GM23248 (cell line): ENCODE measurements around the gene BLOC1S1. TPM values are rescaled to one million over a fixed set of nuclear protein-coding genes. Genes with fewer than 3 reads are reported as not detected.

ENCODE experiments used
- DNase-seq: peaks from one replicate; pipeline ENCODE4 v3.0.0-alpha.2; 2015
- H2AFZ ChIP-seq: fragments of 200-600 bp; sonication (generic); 2 replicates; pipeline ENCODE4 v1.6.1; 2016; ENCODE audit warnings: antibody characterized with exemption
- H3F3A ChIP-seq: fragments of 200-600 bp; sonication (generic); 2 replicates; pipeline ENCODE4 v1.6.1; 2016; ENCODE audit warnings: mild to moderate bottlenecking, antibody characterized with exemption, mixed run types; ENCODE audit not compliant: insufficient read depth
- H3K27ac ChIP-seq: fragments of 200-600 bp; sonication (generic); 2 replicates; pipeline ENCODE4 v1.5.1; 2016; ENCODE audit warnings: mild to moderate bottlenecking
- H3K27me3 ChIP-seq: fragments of 200-600 bp; sonication (generic); replicated peaks from 2 replicates; pipeline ENCODE4 v1.6.1; 2016; ENCODE audit warnings: mild to moderate bottlenecking; ENCODE audit not compliant: insufficient read depth
- H3K36me3 ChIP-seq: fragments of 200-600 bp; sonication (generic); 2 replicates; pipeline ENCODE4 v1.6.1; 2016; ENCODE audit warnings: low read depth, mild to moderate bottlenecking
- H3K4me1 ChIP-seq: fragments of 200-600 bp; sonication (generic); 2 replicates; pipeline ENCODE4 v1.6.1; 2016; ENCODE audit warnings: mild to moderate bottlenecking; ENCODE audit not compliant: insufficient read depth
- H3K4me2 ChIP-seq: fragments of 200-600 bp; sonication (generic); one replicate; pipeline ENCODE4 v1.6.1; 2016; ENCODE audit warnings: mild to moderate bottlenecking; ENCODE audit not compliant: unreplicated experiment
- H3K4me3 ChIP-seq: fragments of 200-600 bp; sonication (generic); 2 replicates; pipeline ENCODE4 v1.5.1; 2016; ENCODE audit warnings: mild to moderate bottlenecking
- H3K79me2 ChIP-seq: fragments of 200-600 bp; sonication (generic); 2 replicates; pipeline ENCODE4 v1.6.1; 2016; ENCODE audit warnings: mild to moderate bottlenecking; ENCODE audit not compliant: insufficient read depth
- H3K9ac ChIP-seq: fragments of 200-600 bp; sonication (generic); 2 replicates; pipeline ENCODE4 v1.6.1; 2016; ENCODE audit warnings: mild to moderate bottlenecking
- H3K9me2 ChIP-seq: fragments of 200-600 bp; sonication (generic); 2 replicates; pipeline ENCODE4 v1.6.1; 2016; ENCODE audit warnings: mixed run types, mild to moderate bottlenecking, moderate library complexity; ENCODE audit not compliant: insufficient read depth
- H3K9me3 ChIP-seq: fragments of 200-600 bp; sonication (generic); one replicate; pipeline ENCODE4 v1.6.1; 2017; ENCODE audit warnings: low read depth
- H4K20me1 ChIP-seq: fragments of 200-600 bp; sonication (generic); 2 replicates; pipeline ENCODE4 v1.6.0; 2016; ENCODE audit not compliant: insufficient read depth
- EZH2 ChIP-seq: fragments of 200-600 bp; sonication (generic); IDR thresholded peaks from 2 replicates; pipeline ENCODE4 v1.6.1; 2018; ENCODE audit warnings: antibody characterized with exemption, mild to moderate bottlenecking; ENCODE audit not compliant: insufficient read depth, poor library complexity, severe bottlenecking
- EZH2phosphoT487 ChIP-seq: fragments of 200-600 bp; sonication (generic); IDR thresholded peaks from 2 replicates; pipeline ENCODE4 v1.6.1; 2018; ENCODE audit warnings: antibody characterized with exemption, moderate library complexity, mild to moderate bottlenecking, low read depth; ENCODE audit not compliant: insufficient read depth
- WGBS, 2 experiments: methylation state at CpG; one replicate each; pipeline ENCODE4 v1.1.6; 2015 to 2017; ENCODE audit warnings: low lambda C conversion rate in 2 of 2, low coverage in 1 of 2; ENCODE audit errors: missing lambda C conversion rate in 2 of 2; 5-methylcytosine and 5-hydroxymethylcytosine counted together
- in situ Hi-C: fragments of 300-500 bp; cut with MboI; formaldehyde crosslinking; loops from 2 replicates; pipeline ENCODE4 v1.15.0; 2020
- polyA plus RNA-seq: library from polyadenylated mRNA; unstranded; fragments of >200 nt; fragmentation: Nextera tagmentation; extraction: Ambion mirVana; gene quantifications from 2 replicates; pipeline ENCODE4 v1.2.1, GENCODE V29; 2016
- total RNA-seq: library from RNA; depleted of rRNA; stranded (reverse); fragments of >200 nt; shearing (Covaris generic); gene quantifications from 2 replicates; pipeline ENCODE4 v1.2.3, GENCODE V29; 2014

The BLOC1S1 gene
- total and polyA plus RNA-seq, 2 experiments from 2014 or later = 110 to 193 TPM

GRCh38 chr12:55675666-55676065, 40.2 kb upstream of the BLOC1S1 start:
- no peak for TF ChIP-seq EZH2
- no peak for TF ChIP-seq EZH2phosphoT487
- Histone ChIP-seq H3K27me3 (no peaks in the 10 kb centered on the region), H3F3A (peaks cover 4% of the 10 kb centered on the region), H2AFZ (no peak overlapping the region), H3K4me1 (no peaks in the 10 kb centered on the region), H3K27ac (no peak overlapping the region), H3K9ac (no peak overlapping the region), H3K9me3 (no peaks in the 10 kb centered on the region), H3K4me3 (no peak overlapping the region), H3K4me2 (no peak overlapping the region), H3K9me2 (no peaks in the 10 kb centered on the region), H4K20me1 (no peaks in the 10 kb centered on the region), H3K79me2 (no peaks in the 10 kb centered on the region), H3K36me3 (no peaks in the 10 kb centered on the region)
- no peak for DNase-seq
- WGBS, 2 experiments = 80 to 83% methylated on average over 8 of the region's 8 CpGs
- in situ Hi-C loops = no loop called here

GRCh38 chr12:55676707-55677106, 39.1 kb upstream of the BLOC1S1 start:
- Histone ChIP-seq H3K27ac (no peak overlapping the region), H3K9ac (no peak overlapping the region), H3K27me3 (no peaks in the 10 kb centered on the region), H3K79me2 (no peaks in the 10 kb centered on the region), H3K36me3 (no peaks in the 10 kb centered on the region), H3K9me2 (no peaks in the 10 kb centered on the region), H2AFZ (no peak overlapping the region), H3K4me3 (no peak overlapping the region), H3K4me1 (peaks cover 6% of the 10 kb centered on the region; the same call in 1 of the 2 replicates), H3K4me2 (no peak overlapping the region), H3K9me3 (no peaks in the 10 kb centered on the region), H3F3A (peaks cover 6% of the 10 kb centered on the region), H4K20me1 (no peaks in the 10 kb centered on the region)
- no peak for TF ChIP-seq EZH2
- no peak for TF ChIP-seq EZH2phosphoT487
- 90 to 93% methylated on average over 6 of the region's 6 CpGs for WGBS, 2 experiments
- in situ Hi-C loops = no loop called here
- no peak for DNase-seq

GRCh38 chr12:55679691-55680090, 36.2 kb upstream of the BLOC1S1 start:
- Histone ChIP-seq H3K36me3 (no peaks in the 10 kb centered on the region), H3K9me2 (no peaks in the 10 kb centered on the region), H2AFZ (no peak overlapping the region), H3K4me3 (no peak overlapping the region), H3K79me2 (no peaks in the 10 kb centered on the region), H4K20me1 (no peaks in the 10 kb centered on the region), H3K9me3 (no peaks in the 10 kb centered on the region), H3K4me2 (no peak overlapping the region), H3K27me3 (no peaks in the 10 kb centered on the region), H3K4me1 (peaks cover 8% of the 10 kb centered on the region; the same call in 1 of the 2 replicates), H3F3A (peaks cover 6% of the 10 kb centered on the region), H3K27ac (no peak overlapping the region), H3K9ac (no peak overlapping the region)
- DNase-seq = no peak
- in situ Hi-C loops = no loop called here
- WGBS, 2 experiments = 89% methylated on average over 5 of the region's 5 CpGs
- TF ChIP-seq EZH2 = no peak
- TF ChIP-seq EZH2phosphoT487 = no peak

- peak; percentile 76 for DNase-seq
- 22 to 26% methylated on average over 16 to 17 of the region's 17 CpGs for WGBS, 2 experiments
- Histone ChIP-seq H2AFZ (peak overlapping the region; percentile 45; the same call in 1 of the 2 replicates), H3F3A (peaks cover 6% of the 10 kb centered on the region), H3K9me2 (no peaks in the 10 kb centered on the region), H4K20me1 (no peaks in the 10 kb centered on the region), H3K4me2 (peak overlapping the region; percentile 63), H3K9ac (no peak overlapping the region), H3K27ac (no peak overlapping the region), H3K4me3 (peak overlapping the region; percentile 32; the same call in 1 of the 2 replicates), H3K27me3 (no peaks in the 10 kb centered on the region), H3K79me2 (no peaks in the 10 kb centered on the region), H3K36me3 (no peaks in the 10 kb centered on the region), H3K9me3 (no peaks in the 10 kb centered on the region), H3K4me1 (peaks cover 8% of the 10 kb centered on the region; the same call in 1 of the 2 replicates)
- in situ Hi-C loops = no loop called here
- TF ChIP-seq EZH2phosphoT487 (no peak), EZH2 (no peak)
Measured at GRCh38 chr12:55681142-55682077, 34.4 kb upstream of the BLOC1S1 start.
